Osteocyte (in vitro differentiated cells): ENCODE data around the gene APOL4. TPM values are rescaled to one million over a fixed set of nuclear protein-coding genes. Genes with fewer than 3 reads are reported as not detected.
A peak's percentile ranks its signal among the peaks of the same experiment; 100 is the strongest.
"Not testable (repeated sequence)": the region's sequence is repeated elsewhere in the genome, so short reads cannot be mapped to it uniquely, and the experiment has no call there.

Source experiments
- DNase-seq: peaks from one replicate; pipeline ENCODE4 v3.0.0; 2021; ENCODE audit warnings: mixed read lengths; ENCODE audit not compliant: unreplicated experiment; ENCODE audit errors: extremely low spot score
- H3K27ac Mint-ChIP-seq: one replicate; pipeline ENCODE4 v1.8.0; 2021; ENCODE audit warnings: mild to moderate bottlenecking, mixed read lengths; ENCODE audit not compliant: unreplicated experiment
- H3K27me3 Mint-ChIP-seq: one replicate; pipeline ENCODE4 v1.8.0; 2021; ENCODE audit warnings: mixed read lengths; ENCODE audit not compliant: unreplicated experiment
- H3K36me3 Mint-ChIP-seq: one replicate; pipeline ENCODE4 v1.8.0; 2021; ENCODE audit warnings: mixed read lengths; ENCODE audit not compliant: unreplicated experiment
- H3K4me1 Mint-ChIP-seq: one replicate; pipeline ENCODE4 v1.8.0; 2021; ENCODE audit warnings: mixed read lengths; ENCODE audit not compliant: unreplicated experiment
- H3K4me3 Mint-ChIP-seq: one replicate; pipeline ENCODE4 v1.8.0; 2021; ENCODE audit warnings: mild to moderate bottlenecking, moderate library complexity, mixed read lengths; ENCODE audit not compliant: unreplicated experiment
- H3K9me3 Mint-ChIP-seq: one replicate; pipeline ENCODE4 v1.8.0; 2021; ENCODE audit warnings: mixed read lengths; ENCODE audit not compliant: unreplicated experiment
- total RNA-seq: library from RNA; stranded (reverse); gene quantifications from 2 replicates; pipeline ENCODE4 v1.2.1, GENCODE V29; 2021
- TF ChIP-seq, protein P1 (sequence below): fragments of 200-600 bp; sonication (generic); IDR thresholded peaks from 2 replicates; pipeline ENCODE4 v1.5.0; 2021; ENCODE audit warnings: antibody characterized with exemption, mild to moderate bottlenecking, moderate library complexity

The APOL4 gene
- total RNA-seq, 1 donor from 2014 or later: not detected

DNA sequence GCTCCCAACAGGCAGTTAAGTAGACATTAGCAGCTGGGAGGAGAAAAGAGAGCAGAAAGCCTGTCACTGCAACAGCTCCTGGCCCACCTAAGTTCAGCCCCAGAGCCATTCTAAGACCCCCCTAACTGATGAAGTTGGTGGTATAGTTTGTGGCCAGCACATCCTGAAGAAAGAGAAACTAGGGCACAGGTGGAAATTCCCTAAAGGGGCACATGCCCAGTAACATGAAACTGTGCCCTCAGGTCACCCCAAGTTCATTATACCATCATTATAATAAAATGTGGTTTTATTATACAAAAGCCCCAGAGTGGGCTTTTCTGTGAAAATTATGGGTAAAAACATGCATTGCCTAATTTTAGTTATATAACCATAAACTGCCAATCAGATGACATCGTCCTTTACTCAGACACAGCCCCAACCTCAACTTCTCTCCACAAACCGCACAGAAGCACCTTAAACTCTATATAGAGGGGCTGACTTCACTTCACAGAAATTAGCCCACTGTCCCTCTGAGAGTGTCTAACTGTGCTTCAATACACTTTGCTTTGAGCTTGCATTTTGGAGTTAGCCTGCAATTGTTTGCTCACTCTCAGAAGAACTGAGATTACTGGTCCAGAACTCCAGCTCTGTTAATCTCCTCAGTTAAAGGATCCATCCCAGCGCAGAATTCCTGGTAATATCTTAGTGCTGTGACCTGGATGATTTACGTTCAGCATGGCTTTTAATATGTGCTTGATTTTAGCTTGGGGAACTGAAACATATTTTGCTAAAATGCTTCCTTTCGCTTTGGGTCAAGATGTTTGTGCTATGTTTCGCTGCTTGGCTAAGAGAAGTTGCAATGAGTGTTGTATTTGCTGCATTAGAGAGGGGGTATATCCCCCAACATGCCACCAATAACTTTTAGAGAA lies 39.2 kb downstream of the APOL4 start:
- Mint-ChIP-seq H3K36me3 (no peaks in the 10 kb centered on the region), H3K9me3 (no peaks in the 10 kb centered on the region), H3K4me3 (no peak overlapping the region), H3K27ac (no peak overlapping the region), H3K27me3 (peaks cover 42% of the 10 kb centered on the region), H3K4me1 (peaks cover 25% of the 10 kb centered on the region)
- TF ChIP-seq, protein P1, sequence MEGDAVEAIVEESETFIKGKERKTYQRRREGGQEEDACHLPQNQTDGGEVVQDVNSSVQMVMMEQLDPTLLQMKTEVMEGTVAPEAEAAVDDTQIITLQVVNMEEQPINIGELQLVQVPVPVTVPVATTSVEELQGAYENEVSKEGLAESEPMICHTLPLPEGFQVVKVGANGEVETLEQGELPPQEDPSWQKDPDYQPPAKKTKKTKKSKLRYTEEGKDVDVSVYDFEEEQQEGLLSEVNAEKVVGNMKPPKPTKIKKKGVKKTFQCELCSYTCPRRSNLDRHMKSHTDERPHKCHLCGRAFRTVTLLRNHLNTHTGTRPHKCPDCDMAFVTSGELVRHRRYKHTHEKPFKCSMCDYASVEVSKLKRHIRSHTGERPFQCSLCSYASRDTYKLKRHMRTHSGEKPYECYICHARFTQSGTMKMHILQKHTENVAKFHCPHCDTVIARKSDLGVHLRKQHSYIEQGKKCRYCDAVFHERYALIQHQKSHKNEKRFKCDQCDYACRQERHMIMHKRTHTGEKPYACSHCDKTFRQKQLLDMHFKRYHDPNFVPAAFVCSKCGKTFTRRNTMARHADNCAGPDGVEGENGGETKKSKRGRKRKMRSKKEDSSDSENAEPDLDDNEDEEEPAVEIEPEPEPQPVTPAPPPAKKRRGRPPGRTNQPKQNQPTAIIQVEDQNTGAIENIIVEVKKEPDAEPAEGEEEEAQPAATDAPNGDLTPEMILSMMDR: no peak
- DNase-seq: no peak

DNA sequence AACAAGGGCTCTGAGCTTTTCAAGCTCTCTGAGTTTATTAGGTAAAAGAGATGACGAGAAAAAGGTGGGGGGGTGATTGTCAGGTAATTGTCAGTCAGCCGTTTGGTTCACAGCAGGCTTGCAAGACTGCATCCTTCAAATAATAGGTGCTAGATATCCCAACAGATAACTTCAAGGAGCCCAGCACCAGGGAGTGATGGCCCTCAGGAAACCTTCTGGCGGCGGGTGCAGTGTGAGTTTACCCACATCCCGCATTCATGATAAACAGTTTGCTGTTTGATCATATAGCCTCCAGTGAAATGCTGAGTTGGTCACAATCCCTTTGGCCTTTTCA lies 39.8 kb downstream of the APOL4 start:
- Mint-ChIP-seq H3K4me1 (peaks cover 31% of the 10 kb centered on the region), H3K27me3 (peaks cover 36% of the 10 kb centered on the region)
- not testable (repeated sequence) for DNase-seq, H3K4me3 Mint-ChIP-seq, H3K9me3 Mint-ChIP-seq, H3K36me3 Mint-ChIP-seq, H3K27ac Mint-ChIP-seq

DNA sequence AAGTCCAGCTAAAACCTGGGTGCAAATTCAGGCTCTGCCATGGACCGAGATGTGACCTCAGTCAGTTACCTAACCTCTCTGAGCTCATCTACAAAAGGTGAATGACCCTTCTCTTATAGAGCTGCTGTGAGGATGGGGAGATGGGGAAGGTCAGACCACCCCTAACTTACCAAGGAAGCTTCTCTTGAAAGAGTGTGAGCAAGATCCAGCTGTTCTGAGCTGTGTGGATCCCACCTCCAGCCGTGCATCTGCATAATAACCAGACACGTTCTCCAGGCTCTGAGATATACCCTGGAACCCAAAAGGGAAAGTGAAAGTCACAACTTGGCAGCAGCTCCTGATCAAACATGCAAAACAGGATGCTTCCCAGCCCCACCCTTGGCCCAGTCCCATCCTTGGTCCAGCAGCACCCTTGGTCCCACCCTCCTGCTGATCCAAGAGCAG lies 41.1 kb downstream of the APOL4 start, which contains the start of gene APOL3:
Gene APOL3, minus strand, starts transcription at position 257 of the 444 bp plus-strand sequence. CDS start 11,700 bp downstream, outside the sequence.
- Mint-ChIP-seq H3K4me3 (peak within 1 kb of the TSS; percentile 35), H3K4me1 (peaks cover 44% of the 10 kb centered on the region), H3K36me3 (no peaks in the 10 kb centered on the region), H3K9me3 (no peaks in the 10 kb centered on the region), H3K27ac (peak within 1 kb of the TSS; percentile 77), H3K27me3 (peaks cover 25% of the 10 kb centered on the region)
- TF ChIP-seq, protein P1: no peak
- no peak for DNase-seq

DNA sequence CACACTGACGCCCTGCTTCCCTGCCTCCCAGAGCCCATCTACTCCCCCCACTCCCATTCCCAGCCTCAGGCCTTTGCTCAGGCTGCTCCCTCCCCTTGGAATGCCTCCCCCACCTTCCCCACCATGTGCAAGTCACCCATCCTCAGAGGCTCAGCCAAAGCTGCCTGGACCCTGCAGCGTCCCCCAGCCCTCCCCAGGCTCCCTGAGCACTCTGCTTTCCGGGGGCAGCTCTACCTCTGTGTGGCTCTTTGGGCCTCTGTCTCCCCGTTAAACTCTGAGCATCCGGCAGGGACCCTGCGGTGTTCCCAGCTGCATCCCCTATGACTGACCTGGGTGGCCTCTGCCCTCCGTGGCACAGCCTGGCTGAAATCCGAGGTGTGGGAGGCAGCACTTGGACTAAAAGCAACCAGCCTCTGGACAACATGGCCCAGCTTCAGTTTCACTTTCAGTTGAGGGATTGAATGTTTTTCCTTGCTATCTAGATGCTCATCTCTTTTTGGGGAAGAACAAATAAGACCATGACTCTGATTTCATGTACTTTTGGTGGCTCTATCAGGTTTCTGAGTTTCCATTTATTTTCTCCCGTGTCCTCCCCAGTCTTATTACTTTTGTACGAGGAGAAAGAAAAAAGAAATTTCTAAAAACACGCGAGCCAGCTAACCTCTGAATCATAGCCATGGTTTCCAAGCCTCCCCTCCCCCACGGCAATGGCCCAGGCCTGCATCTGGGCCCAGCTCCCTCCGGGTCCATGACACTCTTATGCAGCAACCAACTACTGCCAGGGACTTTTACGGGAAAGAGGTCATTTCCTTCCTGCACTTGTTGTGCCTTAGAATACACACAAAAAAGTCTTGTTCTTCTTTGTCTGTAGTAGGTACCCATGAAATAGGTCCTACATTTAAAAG lies 44.8 kb downstream of the APOL4 start:
- Mint-ChIP-seq H3K4me3 (peak overlapping the region; percentile 74), H3K27ac (peak overlapping the region; percentile 97), H3K9me3 (peaks cover 6% of the 10 kb centered on the region), H3K27me3 (no peaks in the 10 kb centered on the region), H3K4me1 (peaks cover 49% of the 10 kb centered on the region), H3K36me3 (peaks cover 6% of the 10 kb centered on the region)
- TF ChIP-seq, protein P1: no peak
- no peak for DNase-seq

DNA sequence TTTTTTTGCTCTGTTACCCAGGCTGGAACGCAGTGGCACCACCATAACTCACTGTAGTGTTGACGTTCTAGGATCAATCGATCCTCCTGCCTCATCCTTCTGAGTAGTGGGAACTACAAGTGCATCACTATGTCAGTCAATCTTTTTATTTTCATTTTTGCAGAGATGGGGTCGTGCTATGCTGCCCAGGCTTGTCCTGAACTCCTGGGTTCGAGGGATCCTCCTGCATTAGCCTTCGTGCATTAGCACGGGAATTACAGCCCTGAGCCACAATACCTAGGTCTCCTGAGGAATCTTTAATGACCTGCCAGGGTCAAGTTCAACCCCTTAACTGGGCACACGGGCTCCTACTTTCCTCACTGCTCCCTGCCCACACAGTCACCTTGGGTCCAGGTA lies 45.5 kb downstream of the APOL4 start:
- TF ChIP-seq, protein P1: no peak
- no peaks in the 10 kb centered on the region for H3K27me3 Mint-ChIP-seq
- H3K4me3 Mint-ChIP-seq: peak overlapping the region; percentile 74
- H3K36me3 Mint-ChIP-seq: peaks cover 6% of the 10 kb centered on the region
- DNase-seq: no peak
- peaks cover 8% of the 10 kb centered on the region for H3K9me3 Mint-ChIP-seq
- peak overlapping the region; percentile 97 for H3K27ac Mint-ChIP-seq
- peaks cover 51% of the 10 kb centered on the region for H3K4me1 Mint-ChIP-seq
